HG03558 (cell line): ENCODE results near the gene CLIC3.

Source experiments
- ATAC-seq: cut with Tn5 transposase; IDR thresholded peaks from one replicate; pipeline ENCODE4 v1.9.1; 2021; ENCODE audit warnings: moderate number of reproducible peaks; ENCODE audit not compliant: unreplicated experiment; ENCODE audit errors: extremely low read depth

Gene CLIC3

DNA sequence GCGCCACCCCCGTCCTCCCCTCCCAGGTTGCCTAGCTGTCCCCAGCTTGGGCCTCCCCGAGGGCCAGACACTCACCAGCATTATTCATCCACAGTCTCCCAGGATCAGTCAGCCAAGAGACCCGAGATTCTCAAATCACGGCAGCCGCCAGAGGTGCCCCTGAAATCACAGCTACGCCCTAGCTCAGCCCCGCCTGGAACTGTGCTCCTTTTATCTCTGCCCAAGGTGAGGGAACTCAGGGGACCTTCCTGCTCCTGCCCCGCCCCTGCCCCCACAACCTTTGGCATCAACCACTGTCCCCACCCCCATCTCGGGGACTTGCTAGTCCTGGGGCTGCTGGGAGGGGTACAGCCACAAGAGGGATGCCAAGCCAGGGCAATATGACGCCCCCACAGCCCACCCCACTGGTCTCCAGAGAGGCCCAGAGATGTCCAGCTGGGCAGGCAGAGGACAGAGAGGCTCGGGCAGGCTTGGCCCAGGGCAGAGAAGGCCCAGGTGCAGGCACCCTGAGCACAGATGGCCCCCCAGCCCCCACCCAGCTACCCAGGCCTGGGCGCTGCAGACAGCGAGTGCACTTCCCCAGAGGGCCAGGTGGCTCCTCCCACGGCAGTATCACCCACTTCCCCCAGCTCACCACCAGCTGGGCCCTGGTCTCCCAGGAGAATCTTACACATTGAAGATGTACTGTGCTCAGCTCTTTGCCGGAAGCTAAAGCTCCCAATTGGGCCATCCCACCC is 35.7 kb upstream of the CLIC3 start, which contains the start of gene FUT7:
Gene FUT7 (minus strand): TSS at position 185 of the 737 bp plus-strand sequence. CDS start 97 bp downstream, at position 88.
- no peak for ATAC-seq

DNA sequence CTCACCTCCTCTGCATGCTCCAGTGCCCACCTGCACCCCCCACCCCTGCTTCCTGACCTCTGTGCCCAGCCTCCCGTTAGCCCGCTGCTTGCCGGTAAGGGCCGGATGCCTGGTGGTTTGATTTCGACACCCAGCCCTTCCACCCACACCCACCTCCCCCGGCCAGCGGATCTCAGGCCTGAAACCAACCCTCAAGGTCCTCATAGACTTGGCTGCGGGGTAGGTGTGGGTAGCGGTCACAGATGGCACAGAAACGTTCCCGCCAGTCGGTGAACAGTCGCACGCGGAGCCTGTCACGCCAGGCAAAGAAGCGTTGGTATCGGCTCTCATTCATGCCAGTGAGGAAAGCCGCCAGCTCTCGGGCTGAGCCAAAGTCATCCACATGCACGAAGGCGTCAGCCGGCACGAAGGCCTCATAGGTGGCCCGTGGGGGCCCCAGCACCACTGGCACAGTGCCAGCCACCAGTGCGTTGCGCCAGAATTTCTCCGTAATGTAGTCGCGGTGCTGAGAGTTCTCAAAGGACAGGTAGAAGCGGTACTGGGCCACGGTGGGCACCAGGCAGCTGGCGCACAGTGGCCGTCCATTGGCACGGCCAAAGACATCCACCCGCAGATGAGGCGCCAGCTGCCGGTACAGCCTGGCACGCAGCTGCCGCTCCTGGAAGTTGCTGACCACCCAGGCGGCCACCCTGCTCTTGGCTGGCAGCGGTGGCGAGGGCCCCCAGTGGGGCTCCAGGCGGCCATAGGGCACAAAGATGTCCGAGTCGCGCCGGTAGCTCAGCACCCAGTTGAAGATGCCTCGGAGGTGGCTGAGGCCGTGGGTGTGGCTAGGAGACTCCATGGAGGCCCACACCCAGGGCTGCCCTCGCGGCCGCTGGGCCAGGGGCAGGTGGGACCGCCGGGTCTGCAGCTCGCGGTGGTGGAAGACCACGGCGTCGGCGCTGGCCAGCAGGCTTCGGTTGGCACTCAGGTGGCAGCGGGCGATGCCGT is 34.5 kb upstream of the CLIC3 start:
- no peak for ATAC-seq

DNA sequence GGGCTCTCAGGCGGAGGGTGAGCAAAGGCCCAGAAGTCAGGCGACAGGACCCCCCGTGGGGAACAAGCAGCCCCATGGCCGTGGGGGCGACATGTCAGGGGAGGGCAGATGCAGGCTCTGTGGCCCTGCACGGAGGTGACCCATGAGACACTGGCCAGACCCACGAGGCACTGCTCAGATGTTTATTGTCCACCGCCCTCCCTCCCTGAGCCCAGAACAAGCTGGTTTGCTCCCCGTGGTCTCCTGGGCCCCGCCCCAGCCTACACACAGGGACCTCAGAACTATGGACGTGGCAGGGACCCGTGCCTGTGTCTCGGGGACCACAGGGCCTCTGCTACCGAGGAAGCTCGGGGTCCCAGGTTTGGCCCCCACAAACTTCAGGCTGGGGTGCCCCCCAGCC is 33.6 kb upstream of the CLIC3 start:
- no peak for ATAC-seq

DNA sequence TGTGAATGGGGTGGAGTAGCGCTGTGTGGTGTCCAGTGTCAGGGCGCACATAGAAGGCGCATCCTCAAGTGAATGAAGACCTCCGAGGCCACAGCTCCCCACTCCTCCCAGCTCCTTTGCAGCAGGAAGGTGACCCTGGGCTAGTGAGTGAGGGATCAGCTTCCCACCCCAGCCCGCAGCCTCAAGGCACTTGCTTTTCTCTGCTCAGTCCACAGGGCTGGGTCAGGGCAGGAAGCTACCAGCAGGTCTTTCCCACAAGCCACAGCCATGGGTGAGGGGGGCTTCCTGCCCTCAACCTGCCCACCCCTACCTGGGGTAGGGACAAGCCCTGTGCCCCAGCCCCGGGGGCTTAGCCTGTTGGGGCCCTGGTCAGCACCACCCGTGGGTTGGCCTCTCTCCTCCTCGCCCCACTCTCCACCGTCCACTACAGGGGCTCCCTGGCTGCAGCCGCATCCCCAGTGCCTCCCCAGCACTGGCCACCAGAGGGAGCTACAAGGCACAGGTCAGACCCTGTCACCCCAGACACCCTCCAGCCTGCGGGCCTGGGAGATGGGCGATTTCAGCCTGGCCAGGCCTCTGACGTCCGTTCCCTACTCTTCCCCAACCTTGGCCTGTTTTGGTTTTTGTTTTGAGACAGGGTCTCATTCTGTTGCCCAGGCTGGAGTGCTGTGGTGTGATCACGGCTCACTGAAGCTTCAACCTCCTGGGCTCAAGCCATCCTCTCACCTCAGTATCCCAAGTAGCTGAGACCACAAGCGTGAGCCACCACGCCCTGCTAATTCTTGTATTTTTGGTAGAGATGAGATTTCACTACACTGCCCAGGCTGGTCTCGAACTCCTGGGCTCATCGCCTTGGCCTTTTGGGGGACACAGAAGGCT is 32.9 kb upstream of the CLIC3 start:
- ATAC-seq: no peak

DNA sequence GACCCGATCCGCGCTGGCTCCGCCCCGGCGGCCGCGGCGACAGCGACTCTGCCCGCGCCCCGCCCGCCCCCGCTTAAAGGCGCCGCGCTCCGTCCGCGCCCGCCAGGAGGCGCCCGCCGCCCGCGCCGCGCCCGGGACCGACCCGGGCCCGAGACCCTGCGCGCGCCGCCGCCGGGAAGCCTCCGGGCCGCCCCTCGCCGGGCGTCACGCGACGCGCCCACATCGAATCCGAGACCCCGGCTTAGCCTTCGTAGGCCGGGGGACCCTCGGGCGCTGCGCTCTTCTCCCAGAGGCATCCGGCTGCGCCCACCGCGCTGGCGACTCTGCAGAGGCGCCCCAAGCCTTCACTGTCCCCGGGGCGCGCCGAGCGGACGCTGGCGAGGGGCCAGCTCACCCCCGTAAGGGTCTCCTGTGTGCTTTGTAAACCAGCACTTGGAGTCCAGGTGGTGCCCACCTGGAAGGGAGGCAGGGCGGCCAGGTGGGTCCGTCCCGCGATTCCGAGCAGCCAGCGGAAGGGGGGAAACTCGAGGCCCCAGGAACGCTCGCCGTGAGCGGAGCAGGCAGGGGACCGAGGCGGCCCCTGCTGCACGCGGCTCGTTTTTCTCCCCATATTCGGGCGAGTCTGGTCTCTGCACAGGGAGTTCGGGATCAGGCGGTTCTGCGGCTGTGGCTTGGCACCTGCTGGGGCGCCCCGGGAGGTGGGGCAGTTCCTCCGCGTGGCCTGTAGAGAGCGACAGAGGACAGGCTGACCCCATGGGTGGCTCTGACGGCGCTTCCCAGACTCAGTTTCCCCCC is 32.1 kb upstream of the CLIC3 start:
- no peak for ATAC-seq

DNA sequence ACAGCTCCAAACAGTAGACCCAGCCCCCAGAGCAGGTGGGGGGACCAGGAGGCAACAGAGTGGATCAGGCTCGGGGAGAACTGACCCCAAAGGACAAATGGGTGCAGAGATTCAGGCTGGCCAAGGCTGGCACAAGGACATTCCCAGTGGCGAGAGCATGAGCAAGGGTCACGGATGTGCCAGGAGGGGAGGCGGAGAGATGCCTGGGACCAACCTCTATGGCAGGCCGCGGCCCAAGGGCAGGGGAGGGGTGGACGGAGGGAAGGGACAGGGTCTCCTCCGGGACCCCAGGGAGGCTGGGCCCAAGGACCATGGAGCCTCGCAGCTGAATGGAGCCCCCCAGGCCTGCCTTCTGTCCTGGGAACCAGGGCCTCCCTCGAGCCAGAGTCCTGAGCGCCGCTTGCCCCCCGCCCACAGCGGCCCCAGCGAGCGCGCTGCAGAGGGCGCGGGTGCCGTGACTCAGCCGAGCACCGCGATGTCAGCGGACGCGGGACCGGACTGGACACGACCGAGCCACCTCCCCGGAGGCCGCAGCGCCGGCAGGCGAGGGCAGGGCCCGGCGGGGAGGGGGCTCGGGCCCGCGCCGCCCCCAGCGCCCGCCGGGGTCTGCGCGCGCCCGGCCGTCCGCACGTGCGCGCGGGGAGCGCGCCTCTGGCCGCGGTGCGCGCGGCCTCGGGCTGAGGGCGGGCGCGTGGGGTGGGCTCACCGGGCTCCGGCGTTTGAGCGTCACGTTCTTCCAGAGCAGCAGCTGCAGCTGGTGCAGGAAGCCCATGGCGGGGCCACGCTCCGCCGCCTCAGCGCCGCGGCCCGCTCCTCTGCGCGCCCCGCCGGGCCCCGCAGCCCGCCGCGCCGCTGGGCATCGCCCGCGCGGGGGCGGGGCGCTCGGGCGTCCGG is 31.2 kb upstream of the CLIC3 start, which contains the start of gene ABCA2:
Gene ABCA2 (minus strand): TSS at position 869 of the 894 bp plus-strand sequence. CDS start 97 bp downstream, at position 772.
- ATAC-seq: no peak

DNA sequence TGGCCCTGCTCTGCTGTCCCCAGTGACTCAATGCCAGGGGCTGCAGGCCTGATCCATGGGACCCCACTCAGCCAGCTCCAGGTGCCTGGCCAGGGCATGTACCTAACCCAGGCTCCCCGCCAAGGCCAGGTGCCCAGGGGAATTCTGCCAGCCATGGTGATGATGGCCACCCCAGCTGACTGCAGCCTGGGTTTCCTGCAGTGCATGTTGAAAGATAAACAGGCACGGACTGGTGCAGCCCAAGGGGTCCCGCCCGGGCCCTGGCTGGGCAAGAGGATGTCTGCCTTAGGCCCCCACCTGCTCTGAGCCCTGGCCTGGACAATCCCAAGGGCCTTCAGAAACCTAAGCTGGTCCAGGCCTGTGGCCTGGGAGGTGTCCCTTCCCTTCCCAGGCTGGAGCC is 30.5 kb upstream of the CLIC3 start:
- ATAC-seq: no peak

DNA sequence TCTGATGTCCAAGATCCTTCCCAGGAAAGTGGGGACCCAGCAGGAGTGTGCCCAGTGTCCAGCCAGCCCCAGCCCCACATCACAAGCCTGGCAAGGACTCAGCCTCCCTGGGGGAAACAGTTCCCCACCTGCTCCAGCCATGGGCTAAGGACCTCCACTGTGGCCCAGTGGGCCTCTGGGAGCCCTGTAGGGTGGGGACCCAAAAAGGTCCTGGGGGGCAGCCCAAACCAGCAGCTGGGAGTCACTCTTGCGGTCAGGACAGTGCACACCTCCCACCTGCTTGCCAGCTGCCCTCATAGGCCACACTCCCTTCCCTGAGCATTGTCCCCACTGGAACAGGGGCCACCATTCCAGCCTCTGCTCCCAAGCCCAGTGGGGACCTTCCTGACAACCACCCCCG is 30.0 kb upstream of the CLIC3 start:
- no peak for ATAC-seq

DNA sequence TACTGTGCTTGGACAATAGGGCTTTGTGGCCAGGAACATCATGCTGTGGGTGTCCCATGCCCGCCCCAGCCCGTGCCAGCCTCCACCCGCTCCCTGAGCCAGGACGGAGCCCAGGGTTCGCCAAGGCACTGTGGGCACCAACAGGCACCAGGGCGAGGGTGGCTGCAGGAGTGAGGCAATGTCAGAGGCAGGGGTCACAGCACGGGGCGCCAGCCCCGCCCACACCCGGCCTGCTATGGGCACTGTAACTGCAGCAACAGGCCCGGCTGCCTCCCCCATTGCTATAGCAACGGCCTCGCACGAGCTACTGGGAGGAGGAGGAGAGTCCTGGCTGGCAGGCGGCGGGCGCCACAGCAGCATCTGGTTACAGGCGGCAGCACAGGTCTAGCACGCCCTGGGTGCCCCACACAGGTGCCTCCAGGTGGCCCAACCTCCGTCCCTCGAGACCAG is 29.2 kb upstream of the CLIC3 start:
- ATAC-seq: no peak

DNA sequence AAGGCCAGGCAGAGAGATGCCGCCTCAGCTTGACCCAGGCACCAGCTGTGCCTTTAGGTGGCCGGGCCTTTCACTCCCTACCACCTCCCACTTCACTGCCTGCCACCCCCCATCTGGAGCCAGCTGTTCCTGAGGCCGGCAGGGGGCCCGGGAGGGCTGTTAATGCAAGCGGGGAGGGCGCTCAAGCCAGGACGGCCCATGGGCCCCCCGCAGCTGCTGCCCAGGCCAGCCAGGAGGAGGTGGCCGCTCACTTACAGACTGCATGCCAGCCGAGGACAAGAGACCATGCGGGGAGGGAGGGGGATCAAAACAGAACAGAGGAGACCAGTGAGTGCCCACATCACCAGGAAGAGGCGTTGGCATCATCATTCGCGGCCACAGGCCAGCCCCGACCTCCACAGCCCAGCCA is 27.2 kb upstream of the CLIC3 start:
- no peak for ATAC-seq

DNA sequence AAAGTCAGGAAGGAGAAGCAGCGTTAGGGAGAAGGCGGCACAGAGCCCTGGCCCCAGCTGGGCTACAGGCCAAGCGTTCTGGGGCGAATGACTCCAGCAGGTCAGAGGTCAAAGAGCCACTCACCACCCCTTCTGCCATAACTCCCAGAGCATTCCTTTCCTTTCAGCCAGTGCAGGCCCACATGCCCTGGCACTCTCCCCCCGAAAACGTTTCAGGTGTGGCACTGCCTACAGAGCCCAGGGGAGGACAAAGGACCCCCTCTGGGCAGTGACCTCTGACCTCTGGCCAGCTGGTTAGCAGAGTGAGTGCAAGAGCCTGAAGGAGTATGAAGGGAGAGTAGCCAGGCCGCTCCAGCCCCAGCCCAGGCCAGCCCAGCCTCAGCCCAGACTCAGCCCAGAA is 26.8 kb upstream of the CLIC3 start:
- no peak for ATAC-seq

DNA sequence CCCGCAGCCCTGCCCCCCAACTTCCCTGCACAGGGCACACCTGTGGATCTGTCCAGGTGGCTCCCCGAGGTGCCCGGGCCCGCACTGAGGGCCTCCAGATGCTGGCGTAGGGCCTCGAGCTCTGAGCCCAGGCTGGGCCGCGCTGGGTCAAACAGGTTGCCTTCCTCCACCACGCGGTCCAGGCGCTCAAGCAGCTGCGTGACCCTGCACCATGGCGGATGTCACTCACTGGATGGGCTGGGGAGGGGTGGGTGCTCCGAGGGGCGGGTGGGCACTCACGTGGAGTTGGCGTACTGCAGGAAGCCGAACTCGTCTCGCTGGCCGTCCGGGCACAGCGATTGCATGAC is 26.3 kb upstream of the CLIC3 start:
- ATAC-seq: no peak

DNA sequence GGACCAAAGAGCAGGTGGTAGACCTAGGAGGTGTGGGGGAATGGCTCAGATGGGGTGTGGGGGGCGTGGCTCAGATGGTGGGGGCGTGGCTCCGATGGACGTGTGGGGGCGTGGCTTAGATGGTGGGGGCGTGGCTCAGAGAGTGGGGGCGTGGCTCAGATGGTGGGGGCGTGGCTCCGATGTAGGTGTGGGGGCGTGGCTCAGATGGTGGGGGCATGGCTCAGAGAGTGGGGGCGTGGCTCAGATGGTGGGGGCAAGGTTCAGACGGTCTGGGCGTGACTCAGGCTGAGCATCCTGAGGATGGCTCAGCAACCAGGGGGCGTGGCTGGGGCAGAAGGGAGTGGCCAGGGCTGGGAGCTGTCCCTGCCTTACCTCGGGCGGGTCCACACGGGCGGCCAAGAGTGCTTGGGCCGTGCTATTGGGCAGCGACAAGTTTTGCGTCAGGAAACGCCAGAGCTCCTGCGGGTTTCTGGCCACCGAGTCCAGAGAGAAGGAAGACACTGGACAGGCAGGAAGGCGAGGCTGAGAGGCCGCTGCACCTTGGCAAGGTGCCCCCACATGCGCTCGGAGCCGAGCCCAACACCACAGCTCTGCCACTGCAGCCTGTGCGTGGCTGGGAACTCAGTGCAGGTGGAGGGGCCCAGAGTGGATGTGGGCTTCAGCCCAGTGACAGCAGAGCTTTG is 25.8 kb upstream of the CLIC3 start:
- no peak for ATAC-seq

DNA sequence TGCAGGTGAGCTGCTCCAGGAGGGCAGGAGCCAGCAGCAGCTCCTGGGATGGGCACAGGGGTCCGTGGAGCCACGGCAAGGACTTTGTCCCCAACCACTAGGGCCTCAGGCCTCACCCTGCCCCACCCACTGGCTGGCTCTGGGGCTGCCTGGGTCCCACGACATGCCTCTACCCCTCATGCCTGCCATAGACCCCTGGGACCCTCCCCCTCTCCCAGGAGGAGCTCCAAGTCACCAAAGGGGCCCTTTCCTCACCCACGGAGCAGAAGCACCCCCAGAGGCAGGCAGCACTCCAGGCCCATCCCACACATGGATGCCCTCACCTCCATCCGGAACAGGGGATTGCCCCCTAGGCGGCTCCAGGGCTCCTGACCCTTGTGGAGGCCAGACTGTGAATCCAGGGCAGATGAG is 25.2 kb upstream of the CLIC3 start:
- ATAC-seq: no peak

DNA sequence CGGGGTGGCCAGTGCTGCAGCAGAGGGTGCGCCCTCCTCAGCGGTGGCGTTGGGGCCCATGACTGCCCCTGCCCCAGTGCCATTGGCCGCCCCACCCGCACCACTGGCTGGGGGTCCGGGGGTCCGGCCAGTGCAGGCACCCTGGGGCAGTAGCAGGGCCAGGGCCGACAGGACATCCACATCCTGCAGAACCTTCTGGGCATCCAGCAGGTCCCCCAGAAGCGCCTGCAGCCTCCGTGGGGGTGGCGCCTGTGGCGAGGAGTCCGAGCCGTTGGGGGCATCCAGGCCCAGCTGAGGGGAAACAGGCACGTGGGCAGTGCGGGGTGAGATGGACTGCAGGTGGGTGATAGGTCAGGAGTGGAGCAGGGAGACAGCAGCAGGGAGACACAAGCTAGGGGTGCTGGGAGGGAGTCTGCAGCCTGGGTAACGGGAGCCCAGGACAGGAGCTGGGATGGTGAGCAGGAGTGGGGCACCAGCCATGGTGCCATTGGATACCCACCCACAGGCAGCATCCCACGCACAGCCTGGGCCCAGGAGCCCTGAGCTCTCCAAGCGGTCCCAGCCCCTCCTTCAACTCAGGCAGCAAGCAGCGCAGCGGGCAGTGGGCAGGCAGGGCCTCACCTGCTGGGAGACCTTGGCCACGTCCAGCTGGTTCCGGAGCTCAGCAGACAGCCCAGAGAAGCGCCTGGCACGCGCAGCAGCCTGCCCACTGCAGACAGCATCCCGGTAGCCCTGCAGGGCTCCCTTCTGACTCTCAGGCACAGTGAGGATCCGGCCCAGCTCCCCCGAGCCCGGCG is 24.6 kb upstream of the CLIC3 start:
- no peak for ATAC-seq

DNA sequence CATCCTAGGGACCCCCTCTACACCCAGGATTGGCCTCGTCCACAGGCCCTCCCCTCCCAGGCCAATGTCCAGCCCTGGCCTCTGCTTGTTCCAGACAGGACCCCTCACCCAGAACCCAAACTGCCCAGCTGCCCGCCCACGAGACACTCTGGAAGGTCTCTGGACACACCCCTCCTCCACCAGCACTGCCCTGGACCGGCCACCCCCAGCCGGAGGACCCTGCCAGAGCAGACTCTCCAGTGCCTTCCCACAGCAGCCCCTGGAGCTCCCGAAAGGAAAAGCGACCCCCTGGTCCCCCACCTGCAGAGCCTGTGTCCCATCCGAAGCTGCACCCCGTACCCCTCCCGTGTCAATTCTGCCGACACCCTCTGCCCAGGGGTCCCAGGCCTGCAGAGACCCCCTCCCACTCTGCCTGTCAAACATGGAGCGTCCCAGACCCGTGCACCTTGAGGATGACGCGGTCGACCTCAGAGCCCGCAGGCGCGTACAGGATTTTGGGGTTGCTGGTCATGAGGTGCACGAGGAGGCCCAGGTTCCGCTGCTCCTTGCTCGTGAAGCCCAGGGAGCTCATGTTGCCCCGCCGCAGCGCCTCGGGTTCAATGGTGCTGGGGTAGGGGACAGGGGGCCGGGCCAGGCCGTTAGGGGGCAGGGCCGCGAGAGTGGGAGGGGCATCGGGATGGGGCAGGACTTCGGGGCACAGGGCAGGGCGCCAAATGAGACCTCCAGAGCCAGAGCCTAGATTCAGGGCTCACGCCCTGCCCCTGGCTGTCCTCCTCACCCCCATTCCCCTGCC is 23.7 kb upstream of the CLIC3 start:
- no peak for ATAC-seq
